WTC11 (cell line): ENCODE data around the gene SOX15. TPM values are rescaled to one million over a fixed set of nuclear protein-coding genes. Genes with fewer than 3 reads are reported as not detected.

Experiments used
- ATAC-seq: fragments of 200-7000 bp; cut with Tn5 transposase; 2 replicates; pipeline ENCODE4 v1.10.0; 2021; ENCODE audit warnings: mild to moderate bottlenecking, moderate library complexity
- CTCF ChIA-PET: fragments of 300-600 bp; sonication (Branson Sonifier 250); formaldehyde crosslinking; loops from one replicate; lab custom pipeline; 2021; ENCODE audit warnings: antibody characterized with exemption; lab: Charles Lee
- POLR2A ChIA-PET: fragments of 350-600 bp; sonication (Branson Sonifier 250); formaldehyde crosslinking; loops from one replicate; lab custom pipeline; 2021; ENCODE audit warnings: antibody characterized with exemption; lab: Charles Lee
- DNase-seq: peaks from one replicate; pipeline ENCODE4 v3.0.0; 2021; ENCODE audit warnings: low spot score
- H3K27ac Mint-ChIP-seq: 2 replicates; pipeline ENCODE4 v1.8.0; 2021; ENCODE audit warnings: mixed read lengths
- H3K27me3 Mint-ChIP-seq: 2 replicates; pipeline ENCODE4 v1.8.0; 2021; ENCODE audit warnings: low read depth, mild to moderate bottlenecking, moderate library complexity, mixed read lengths
- H3K36me3 Mint-ChIP-seq: 2 replicates; pipeline ENCODE4 v1.8.0; 2021; ENCODE audit warnings: mixed read lengths
- H3K4me1 Mint-ChIP-seq: 2 replicates; pipeline ENCODE4 v1.8.0; 2022; ENCODE audit warnings: mixed read lengths
- H3K4me3 Mint-ChIP-seq: 2 replicates; pipeline ENCODE4 v1.8.0; 2021; ENCODE audit warnings: mild to moderate bottlenecking, moderate library complexity, mixed read lengths
- H3K9me3 Mint-ChIP-seq: 2 replicates; pipeline ENCODE4 v1.8.0; 2021; ENCODE audit warnings: mixed read lengths
- ARID4B ChIP-seq: sonication (generic); formaldehyde crosslinking; IDR thresholded peaks from 2 replicates; pipeline ENCODE4 v1.8.0; 2023; ENCODE audit warnings: missing genetic modification reagents, mild to moderate bottlenecking, borderline replicate concordance
- ATF1 ChIP-seq: sonication (generic); formaldehyde crosslinking; IDR thresholded peaks from 2 replicates; pipeline ENCODE4 v1.8.1; 2023; ENCODE audit warnings: mild to moderate bottlenecking, moderate library complexity, missing genetic modification reagents
- CTCF ChIP-seq: fragments of 200-600 bp; IDR thresholded peaks from 2 replicates; pipeline ENCODE4 v1.8.0; 2022; ENCODE audit warnings: antibody characterized with exemption
- ESRRA ChIP-seq: sonication (generic); formaldehyde crosslinking; IDR thresholded peaks from 2 replicates; pipeline ENCODE4 v1.8.1; 2022; ENCODE audit warnings: mild to moderate bottlenecking, missing genetic modification reagents, borderline replicate concordance
- KAT7 ChIP-seq: sonication (generic); formaldehyde crosslinking; IDR thresholded peaks from 2 replicates; pipeline ENCODE4 v1.8.1; 2023; ENCODE audit warnings: missing genetic modification reagents, mild to moderate bottlenecking, borderline replicate concordance
- MAX ChIP-seq: sonication (generic); formaldehyde crosslinking; IDR thresholded peaks from 2 replicates; pipeline ENCODE4 v1.8.0; 2022; ENCODE audit warnings: mild to moderate bottlenecking, missing genetic modification reagents
- MYBL2 ChIP-seq: sonication (generic); formaldehyde crosslinking; IDR thresholded peaks from 2 replicates; pipeline ENCODE4 v1.8.1; 2023; ENCODE audit warnings: mild to moderate bottlenecking, moderate library complexity, missing genetic modification reagents
- NFYB ChIP-seq: sonication (generic); formaldehyde crosslinking; conservative IDR thresholded peaks from 2 replicates; pipeline ENCODE4 v1.8.0; 2022; ENCODE audit warnings: low read depth, missing genetic modification reagents
- NR1H2 ChIP-seq: sonication (generic); formaldehyde crosslinking; IDR thresholded peaks from 2 replicates; pipeline ENCODE4 v1.9.0; 2021; ENCODE audit warnings: mild to moderate bottlenecking, moderate library complexity, missing genetic modification reagents
- ZNF138 ChIP-seq: sonication (generic); formaldehyde crosslinking; conservative IDR thresholded peaks from 2 replicates; pipeline ENCODE4 v1.8.1; 2022; ENCODE audit warnings: mild to moderate bottlenecking, moderate library complexity, missing genetic modification reagents
- ZNF317 ChIP-seq: sonication (generic); formaldehyde crosslinking; IDR thresholded peaks from 2 replicates; pipeline ENCODE4 v1.8.1; 2023; ENCODE audit warnings: low read depth, mild to moderate bottlenecking, moderate library complexity, missing genetic modification reagents, borderline replicate concordance
- ZNF671 ChIP-seq: fragments of 250-450 bp; sonication (Bioruptor Pico); IDR thresholded peaks from 2 replicates; pipeline ENCODE4 v1.8.0; 2021; ENCODE audit warnings: mild to moderate bottlenecking
- total RNA-seq: library from RNA; stranded (reverse); gene quantifications from 3 replicates; pipeline ENCODE4 v1.2.3, GENCODE V29; 2021
- TF ChIP-seq, protein P1 (sequence below): sonication (generic); formaldehyde crosslinking; IDR thresholded peaks from 2 replicates; pipeline ENCODE4 v1.8.0; 2022; ENCODE audit warnings: missing genetic modification reagents
- TF ChIP-seq, protein P2 (sequence below): sonication (generic); formaldehyde crosslinking; IDR thresholded peaks from 2 replicates; pipeline ENCODE4 v1.8.0; 2022; ENCODE audit warnings: mild to moderate bottlenecking, missing genetic modification reagents
- TF ChIP-seq, protein P3 (sequence below): fragments of 250-450 bp; sonication (Bioruptor Pico); IDR thresholded peaks from 2 replicates; pipeline ENCODE4 v1.9.0; 2021; ENCODE audit warnings: mild to moderate bottlenecking
- TF ChIP-seq, protein P4 (sequence below): sonication (generic); formaldehyde crosslinking; IDR thresholded peaks from 2 replicates; pipeline ENCODE4 v1.8.1; 2022; ENCODE audit warnings: mild to moderate bottlenecking, moderate library complexity, missing genetic modification reagents
- TF ChIP-seq, protein P5 (sequence below): sonication (generic); formaldehyde crosslinking; IDR thresholded peaks from 2 replicates; pipeline ENCODE4 v1.8.1; 2023; ENCODE audit warnings: mild to moderate bottlenecking, moderate library complexity, missing genetic modification reagents
- TF ChIP-seq, protein P6 (sequence below): sonication (generic); formaldehyde crosslinking; IDR thresholded peaks from 2 replicates; pipeline ENCODE4 v1.8.1; 2023; ENCODE audit warnings: mild to moderate bottlenecking, missing genetic modification reagents, moderate library complexity

Gene SOX15
- total RNA-seq, 1 experiment from 2014 or later = 19.9 TPM

GRCh38 chr17:7589204-7589868 is 558 bp downstream of the SOX15 start:
- H3K36me3 Mint-ChIP-seq = peaks cover 42% of the 10 kb centered on the region
- H3K27me3 Mint-ChIP-seq = no peaks in the 10 kb centered on the region
- ChIA-PET CTCF (interaction anchor here (0.6 to 4.3 kb wide), 54 partner anchors 9 to 375 kb away, joined by 3 to 61 read pairs (median 5); partner anchors contain the start of genes ACAP1, ATP1B2, CD68 and DNAH2), POLR2A (interaction anchor here (0.6 to 4.6 kb wide), 19 partner anchors 9 to 186 kb away, joined by 3 to 41 read pairs (median 4); partner anchors contain the start of genes ATP1B2, CD68, EFNB3 and SAT2)
- H3K9me3 Mint-ChIP-seq = no peaks in the 10 kb centered on the region
- DNase-seq = peak; percentile 91
- peak; percentile 71 for ATAC-seq
- peak overlapping the region; percentile 70 for H3K4me3 Mint-ChIP-seq
- peak overlapping the region; percentile 79 for H3K27ac Mint-ChIP-seq
- peaks cover 38% of the 10 kb centered on the region for H3K4me1 Mint-ChIP-seq
- TF ChIP-seq KAT7 = peak; percentile 41; the same call in 1 of the 2 replicates
- TF ChIP-seq, protein P1, sequence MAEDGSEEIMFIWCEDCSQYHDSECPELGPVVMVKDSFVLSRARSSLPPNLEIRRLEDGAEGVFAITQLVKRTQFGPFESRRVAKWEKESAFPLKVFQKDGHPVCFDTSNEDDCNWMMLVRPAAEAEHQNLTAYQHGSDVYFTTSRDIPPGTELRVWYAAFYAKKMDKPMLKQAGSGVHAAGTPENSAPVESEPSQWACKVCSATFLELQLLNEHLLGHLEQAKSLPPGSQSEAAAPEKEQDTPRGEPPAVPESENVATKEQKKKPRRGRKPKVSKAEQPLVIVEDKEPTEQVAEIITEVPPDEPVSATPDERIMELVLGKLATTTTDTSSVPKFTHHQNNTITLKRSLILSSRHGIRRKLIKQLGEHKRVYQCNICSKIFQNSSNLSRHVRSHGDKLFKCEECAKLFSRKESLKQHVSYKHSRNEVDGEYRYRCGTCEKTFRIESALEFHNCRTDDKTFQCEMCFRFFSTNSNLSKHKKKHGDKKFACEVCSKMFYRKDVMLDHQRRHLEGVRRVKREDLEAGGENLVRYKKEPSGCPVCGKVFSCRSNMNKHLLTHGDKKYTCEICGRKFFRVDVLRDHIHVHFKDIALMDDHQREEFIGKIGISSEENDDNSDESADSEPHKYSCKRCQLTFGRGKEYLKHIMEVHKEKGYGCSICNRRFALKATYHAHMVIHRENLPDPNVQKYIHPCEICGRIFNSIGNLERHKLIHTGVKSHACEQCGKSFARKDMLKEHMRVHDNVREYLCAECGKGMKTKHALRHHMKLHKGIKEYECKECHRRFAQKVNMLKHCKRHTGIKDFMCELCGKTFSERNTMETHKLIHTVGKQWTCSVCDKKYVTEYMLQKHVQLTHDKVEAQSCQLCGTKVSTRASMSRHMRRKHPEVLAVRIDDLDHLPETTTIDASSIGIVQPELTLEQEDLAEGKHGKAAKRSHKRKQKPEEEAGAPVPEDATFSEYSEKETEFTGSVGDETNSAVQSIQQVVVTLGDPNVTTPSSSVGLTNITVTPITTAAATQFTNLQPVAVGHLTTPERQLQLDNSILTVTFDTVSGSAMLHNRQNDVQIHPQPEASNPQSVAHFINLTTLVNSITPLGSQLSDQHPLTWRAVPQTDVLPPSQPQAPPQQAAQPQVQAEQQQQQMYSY (CRISPR knock-in tag) = peak; percentile 17; the same call in 1 of the 2 replicates
- TF ChIP-seq, protein P2, sequence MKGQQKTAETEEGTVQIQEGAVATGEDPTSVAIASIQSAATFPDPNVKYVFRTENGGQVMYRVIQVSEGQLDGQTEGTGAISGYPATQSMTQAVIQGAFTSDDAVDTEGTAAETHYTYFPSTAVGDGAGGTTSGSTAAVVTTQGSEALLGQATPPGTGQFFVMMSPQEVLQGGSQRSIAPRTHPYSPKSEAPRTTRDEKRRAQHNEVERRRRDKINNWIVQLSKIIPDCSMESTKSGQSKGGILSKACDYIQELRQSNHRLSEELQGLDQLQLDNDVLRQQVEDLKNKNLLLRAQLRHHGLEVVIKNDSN (CRISPR knock-in tag) = no peak
- TF ChIP-seq MYBL2 (CRISPR knock-in tag) = no peak
- peak; percentile 9; the same call in 1 of the 2 replicates for TF ChIP-seq ARID4B
- no peak for TF ChIP-seq ESRRA
- TF ChIP-seq, protein P3, sequence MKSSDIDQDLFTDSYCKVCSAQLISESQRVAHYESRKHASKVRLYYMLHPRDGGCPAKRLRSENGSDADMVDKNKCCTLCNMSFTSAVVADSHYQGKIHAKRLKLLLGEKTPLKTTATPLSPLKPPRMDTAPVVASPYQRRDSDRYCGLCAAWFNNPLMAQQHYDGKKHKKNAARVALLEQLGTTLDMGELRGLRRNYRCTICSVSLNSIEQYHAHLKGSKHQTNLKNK (CRISPR knock-in tag) = no peak
- TF ChIP-seq NFYB (CRISPR knock-in tag) = no peak
- TF ChIP-seq ZNF671 (CRISPR knock-in tag) = no peak
- TF ChIP-seq, protein P4, sequence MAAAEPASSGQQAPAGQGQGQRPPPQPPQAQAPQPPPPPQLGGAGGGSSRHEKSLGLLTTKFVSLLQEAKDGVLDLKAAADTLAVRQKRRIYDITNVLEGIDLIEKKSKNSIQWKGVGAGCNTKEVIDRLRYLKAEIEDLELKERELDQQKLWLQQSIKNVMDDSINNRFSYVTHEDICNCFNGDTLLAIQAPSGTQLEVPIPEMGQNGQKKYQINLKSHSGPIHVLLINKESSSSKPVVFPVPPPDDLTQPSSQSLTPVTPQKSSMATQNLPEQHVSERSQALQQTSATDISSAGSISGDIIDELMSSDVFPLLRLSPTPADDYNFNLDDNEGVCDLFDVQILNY (CRISPR knock-in tag) = peak; percentile 64; the same call in 1 of the 2 replicates
- TF ChIP-seq, protein P5, sequence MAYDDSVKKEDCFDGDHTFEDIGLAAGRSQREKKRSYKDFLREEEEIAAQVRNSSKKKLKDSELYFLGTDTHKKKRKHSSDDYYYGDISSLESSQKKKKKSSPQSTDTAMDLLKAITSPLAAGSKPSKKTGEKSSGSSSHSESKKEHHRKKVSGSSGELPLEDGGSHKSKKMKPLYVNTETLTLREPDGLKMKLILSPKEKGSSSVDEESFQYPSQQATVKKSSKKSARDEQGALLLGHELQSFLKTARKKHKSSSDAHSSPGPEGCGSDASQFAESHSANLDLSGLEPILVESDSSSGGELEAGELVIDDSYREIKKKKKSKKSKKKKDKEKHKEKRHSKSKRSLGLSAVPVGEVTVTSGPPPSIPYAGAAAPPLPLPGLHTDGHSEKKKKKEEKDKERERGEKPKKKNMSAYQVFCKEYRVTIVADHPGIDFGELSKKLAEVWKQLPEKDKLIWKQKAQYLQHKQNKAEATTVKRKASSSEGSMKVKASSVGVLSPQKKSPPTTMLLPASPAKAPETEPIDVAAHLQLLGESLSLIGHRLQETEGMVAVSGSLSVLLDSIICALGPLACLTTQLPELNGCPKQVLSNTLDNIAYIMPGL (CRISPR knock-in tag) = peak; percentile 94; the same call in 1 of the 2 replicates
- TF ChIP-seq NR1H2 (CRISPR knock-in tag) = no peak
- TF ChIP-seq ATF1 (CRISPR knock-in tag) = no peak
- TF ChIP-seq ZNF138 = 0 out of 2 replicates have a peak, but pooled peaks have one; percentile 11
- TF ChIP-seq MAX (CRISPR knock-in tag) = peak; percentile 39
- TF ChIP-seq, protein P6, sequence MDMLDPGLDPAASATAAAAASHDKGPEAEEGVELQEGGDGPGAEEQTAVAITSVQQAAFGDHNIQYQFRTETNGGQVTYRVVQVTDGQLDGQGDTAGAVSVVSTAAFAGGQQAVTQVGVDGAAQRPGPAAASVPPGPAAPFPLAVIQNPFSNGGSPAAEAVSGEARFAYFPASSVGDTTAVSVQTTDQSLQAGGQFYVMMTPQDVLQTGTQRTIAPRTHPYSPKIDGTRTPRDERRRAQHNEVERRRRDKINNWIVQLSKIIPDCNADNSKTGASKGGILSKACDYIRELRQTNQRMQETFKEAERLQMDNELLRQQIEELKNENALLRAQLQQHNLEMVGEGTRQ (CRISPR knock-in tag) = no peak
- no peak for TF ChIP-seq ZNF317 (CRISPR knock-in tag)
- peak; percentile 87 for TF ChIP-seq CTCF
